ENCODE results near the gene NUDT7.

GRCh38 chr16:77739559-77739892 is 17.2 kb downstream of the NUDT7 start:
- TF ChIP-seq CTCF (IDR thresholded peaks at IDR 0.05): no peak
- TF ChIP-seq ZFX (IDR thresholded peaks at IDR 0.05; ENCODE audit: borderline replicate concordance): no peak

Measured in 22Rv1 (cell line).